ENCODE measurements around the gene STC2.

- no peak for TF ChIP-seq EZH2 (IDR thresholded peaks at IDR 0.05; ENCODE audit: insufficient read depth, poor library complexity, severe bottlenecking)
- no peak for TF ChIP-seq EZH2phosphoT487 (IDR thresholded peaks at IDR 0.05; ENCODE audit: insufficient read depth, low read depth)
Observed at GRCh38 chr5:173371400-173371799, 43.2 kb upstream of the STC2 start.
